IMR-90 (cell line): ENCODE results near the gene SFT2D2. TPM values are rescaled to one million over a fixed set of nuclear protein-coding genes. Genes with fewer than 3 reads are reported as not detected.

Experiments
- ATAC-seq: fragments of 200-7000 bp; cut with Tn5 transposase; 2 replicates; pipeline ENCODE4 v1.9.1; 2020; ENCODE audit warnings: low read depth, mild to moderate bottlenecking, moderate library complexity
- BruUV-seq: library from RNA; stranded (reverse); fragments of 400-500 nt; replicated peaks from 2 replicates; lab custom pipeline; 2021; lab: Mats Ljungman, UMichigan
- CTCF ChIA-PET: fragments of 300-600 bp; formaldehyde crosslinking; extraction: SDS; loops from one replicate; lab custom pipeline; 2021; ENCODE audit warnings: antibody characterized with exemption; lab: Yijun Ruan, JAX
- POLR2A ChIA-PET: fragments of 300-600 bp; sonication (Branson Sonifier 250); formaldehyde crosslinking; loops from one replicate; lab custom pipeline; 2022; ENCODE audit warnings: antibody characterized with exemption; ENCODE audit not compliant: unreplicated experiment; lab: Charles Lee
- DNase-seq: peaks from one replicate; pipeline ENCODE4 v3.0.0; 2013
- H2AFZ ChIP-seq: replicated peaks from 2 replicates; pipeline ENCODE3; 2013; ENCODE audit warnings: low read length, mild to moderate bottlenecking; ENCODE audit not compliant: poor library complexity
- H2AK5ac ChIP-seq: 2 replicates; pipeline ENCODE4 v1.6.1; 2013; ENCODE audit warnings: low read depth, low read length, inconsistent platforms
- H2AK9ac ChIP-seq: replicated peaks from 2 replicates; pipeline ENCODE3; 2013; ENCODE audit warnings: mild to moderate bottlenecking, low read depth, low read length, moderate library complexity; ENCODE audit not compliant: poor library complexity
- H2BK120ac ChIP-seq: 2 replicates; pipeline ENCODE4 v1.6.1; 2013; ENCODE audit warnings: low read depth, low read length, inconsistent platforms
- H2BK15ac ChIP-seq: 3 replicates; pipeline ENCODE4 v1.6.1; 2013; ENCODE audit warnings: low read depth, low read length, inconsistent platforms
- H2BK20ac ChIP-seq: 2 replicates; pipeline ENCODE4 v1.6.1; 2013; ENCODE audit warnings: low read depth, mild to moderate bottlenecking, inconsistent platforms, low read length, moderate library complexity
- H2BK5ac ChIP-seq: 2 replicates; pipeline ENCODE4 v1.6.1; 2013; ENCODE audit warnings: mild to moderate bottlenecking, low read depth, low read length, inconsistent platforms; ENCODE audit not compliant: poor library complexity, severe bottlenecking
- H3K14ac ChIP-seq: replicated peaks from 2 replicates; pipeline ENCODE4 v1.6.1; 2013; ENCODE audit warnings: low read depth, low read length, inconsistent platforms
- H3K18ac ChIP-seq: 2 replicates; pipeline ENCODE4 v1.6.1; 2013; ENCODE audit warnings: low read depth, low read length, control low read depth
- H3K23ac ChIP-seq: 2 replicates; pipeline ENCODE4 v1.6.1; 2013; ENCODE audit warnings: low read depth, low read length, inconsistent platforms
- H3K27ac ChIP-seq: 2 replicates; pipeline ENCODE4 v1.5.1; 2013; ENCODE audit warnings: mild to moderate bottlenecking, control low read depth, low read length; ENCODE audit not compliant: insufficient read depth
- H3K27me3 ChIP-seq: 2 replicates; pipeline ENCODE4 v1.6.1; 2013; ENCODE audit warnings: low read length; ENCODE audit not compliant: control insufficient read depth, insufficient read depth
- H3K36me3 ChIP-seq: 2 replicates; pipeline ENCODE4 v1.6.1; 2013; ENCODE audit warnings: low read length, mixed read lengths; ENCODE audit not compliant: control insufficient read depth, insufficient read depth
- H3K4ac ChIP-seq: 2 replicates; pipeline ENCODE4 v1.6.1; 2013; ENCODE audit warnings: low read depth, low read length, inconsistent platforms
- H3K4me1 ChIP-seq: 2 replicates; pipeline ENCODE4 v1.6.1; 2013; ENCODE audit warnings: low read length, mixed read lengths; ENCODE audit not compliant: control insufficient read depth, insufficient read depth
- H3K4me2 ChIP-seq: 2 replicates; pipeline ENCODE4 v1.6.1; 2013; ENCODE audit warnings: low read depth, mild to moderate bottlenecking, control low read depth, low read length, moderate library complexity
- H3K4me3 ChIP-seq: 2 replicates; pipeline ENCODE4 v1.5.1; 2013; ENCODE audit warnings: low read depth, mild to moderate bottlenecking, control low read depth, low read length, moderate library complexity; ENCODE audit not compliant: insufficient read depth
- H3K56ac ChIP-seq: 2 replicates; pipeline ENCODE4 v1.6.1; 2013; ENCODE audit warnings: low read length, inconsistent platforms; ENCODE audit not compliant: insufficient read depth; ENCODE audit errors: extremely low read depth
- H3K79me1 ChIP-seq, 2 experiments: 2 replicates each; pipeline ENCODE4 v1.6.1; 2013; ENCODE audit warnings: low read length in 2 of 2, inconsistent platforms in 1 of 2, low read depth in 1 of 2
- H3K9ac ChIP-seq: 2 replicates; pipeline ENCODE4 v1.6.1; 2013; ENCODE audit warnings: low read depth, low read length, control low read depth
- H3K9me1 ChIP-seq: 2 replicates; pipeline ENCODE4 v1.6.1; 2013; ENCODE audit warnings: low read length, inconsistent platforms; ENCODE audit not compliant: insufficient read depth
- H3K9me3 ChIP-seq: 2 replicates; pipeline ENCODE4 v1.6.1; 2013; ENCODE audit warnings: low read length; ENCODE audit not compliant: control insufficient read depth, insufficient read depth
- H4K20me1 ChIP-seq: 2 replicates; pipeline ENCODE4 v1.6.1; 2013; ENCODE audit warnings: low read length, inconsistent platforms; ENCODE audit not compliant: insufficient read depth
- H4K5ac ChIP-seq: 2 replicates; pipeline ENCODE4 v1.6.1; 2013; ENCODE audit warnings: mild to moderate bottlenecking, low read depth, low read length, control low read depth
- H4K8ac ChIP-seq, 2 experiments: 2 replicates each; pipeline ENCODE4 v1.6.1; 2013; ENCODE audit warnings: low read depth in 2 of 2, low read length in 2 of 2, control low read depth in 1 of 2, inconsistent platforms in 1 of 2
- H4K91ac ChIP-seq: 2 replicates; pipeline ENCODE4 v1.6.1; 2013; ENCODE audit warnings: low read depth, low read length, inconsistent platforms; ENCODE audit not compliant: insufficient read depth
- BHLHE40 ChIP-seq: fragments of 150-350 bp; IDR thresholded peaks from 2 replicates; pipeline ENCODE4 v1.6.1; 2016; ENCODE audit warnings: mild to moderate bottlenecking, low read depth, low read length
- CEBPB ChIP-seq: IDR thresholded peaks from 2 replicates; pipeline ENCODE4 v1.6.1; 2012; ENCODE audit warnings: low read depth, low read length, improper control_type of control experiment
- CHD1 ChIP-seq: IDR thresholded peaks from 2 replicates; pipeline ENCODE4 v1.6.1; 2012; ENCODE audit warnings: low read depth, low read length, improper control_type of control experiment
- CTCF ChIP-seq: conservative IDR thresholded peaks from 2 replicates; pipeline ENCODE4 v1.5.1; 2012; ENCODE audit warnings: mild to moderate bottlenecking, low read depth, low read length, improper control_type of control experiment
- ELK1 ChIP-seq: fragments of 150-350 bp; IDR thresholded peaks from 2 replicates; pipeline ENCODE4 v1.6.1; 2016; ENCODE audit warnings: low read depth, mild to moderate bottlenecking, low read length, moderate library complexity, borderline replicate concordance
- FOS ChIP-seq: fragments of 150-350 bp; IDR thresholded peaks from 2 replicates; pipeline ENCODE4 v1.6.1; 2016; ENCODE audit warnings: low read depth, low read length
- MAFK ChIP-seq: IDR thresholded peaks from 2 replicates; pipeline ENCODE4 v1.6.1; 2012; ENCODE audit warnings: low read depth, low read length, improper control_type of control experiment
- MAZ ChIP-seq: IDR thresholded peaks from 2 replicates; pipeline ENCODE4 v1.6.1; 2012; ENCODE audit warnings: low read depth, mild to moderate bottlenecking, low read length, improper control_type of control experiment, moderate library complexity, borderline replicate concordance
- MXI1 ChIP-seq: IDR thresholded peaks from 2 replicates; pipeline ENCODE4 v1.6.1; 2012; ENCODE audit warnings: low read depth, mild to moderate bottlenecking, low read length, moderate library complexity, borderline replicate concordance
- NFE2L2 ChIP-seq: fragments of 150-350 bp; IDR thresholded peaks from 2 replicates; pipeline ENCODE4 v1.6.1; 2016; ENCODE audit warnings: low read depth, mild to moderate bottlenecking, low read length
- POLR2A ChIP-seq: IDR thresholded peaks from 2 replicates; pipeline ENCODE4 v1.6.1; 2012; ENCODE audit warnings: mild to moderate bottlenecking, low read depth, low read length
- RAD21 ChIP-seq: IDR thresholded peaks from 2 replicates; pipeline ENCODE4 v1.6.1; 2012; ENCODE audit warnings: low read length, improper control_type of control experiment
- RCOR1 ChIP-seq: IDR thresholded peaks from 2 replicates; pipeline ENCODE4 v1.6.1; 2012; ENCODE audit warnings: mild to moderate bottlenecking, low read length, improper control_type of control experiment; ENCODE audit not compliant: insufficient replicate concordance
- RFX5 ChIP-seq: IDR thresholded peaks from 2 replicates; pipeline ENCODE4 v1.8.0; 2012; ENCODE audit warnings: low read depth, mild to moderate bottlenecking, low read length, moderate library complexity
- SMC3 ChIP-seq: fragments of 150-350 bp; IDR thresholded peaks from 2 replicates; pipeline ENCODE4 v1.6.1; 2016; ENCODE audit warnings: low read depth, mild to moderate bottlenecking, antibody characterized with exemption, low read length, moderate library complexity
- USF2 ChIP-seq: fragments of 150-350 bp; IDR thresholded peaks from 2 replicates; pipeline ENCODE4 v1.6.1; 2017; ENCODE audit warnings: mild to moderate bottlenecking, antibody characterized with exemption, low read length, low read depth
- WGBS, 2 experiments: methylation state at CpG; one replicate each; pipeline versions ENCODE4 v1.1.5 to v1.1.7; 2013; ENCODE audit warnings: missing lambda C conversion rate in 2 of 2; ENCODE audit not compliant: insufficient read length in 1 of 2; ENCODE audit errors: extremely low coverage in 2 of 2; 5-methylcytosine and 5-hydroxymethylcytosine counted together
- dilution Hi-C: fragments of 300-500 bp; cut with HindIII; formaldehyde crosslinking; loops from one replicate; pipeline ENCODE4 v1.14.3; 2018; ENCODE audit warnings: low sequenced_read_pairs; ENCODE audit not compliant: unreplicated experiment
- in situ Hi-C: fragments of 300-500 bp; cut with MboI; formaldehyde crosslinking; loops from 3 replicates; pipeline ENCODE4 v1.14.3; 2019; ENCODE audit warnings: low sequenced_read_pairs, inconsistent platforms, mixed read lengths
- intact Hi-C: fragments of 100-400 bp; cut with micrococcal nuclease; formaldehyde crosslinking; loops from 2 replicates; pipeline ENCODE4 v1.10.0; 2022
- polyA plus RNA-seq, 3 experiments: library from polyadenylated mRNA; depleted of rRNA; stranded (reverse); fragments of >200 nt; gene quantifications; 2 replicates each; pipeline ENCODE4 v1.2.3, GENCODE V29; 2012; ENCODE audit warnings: low replicate concordance in 1 of 3
- total RNA-seq: library from RNA; depleted of rRNA; stranded (reverse); fragments of >200 nt; gene quantifications from 2 replicates; pipeline ENCODE4 v1.2.3, GENCODE V29; 2012

SFT2D2 gene
- total and polyA plus RNA-seq, 2 of the 4 experiments (the other 2 are of a cell fraction): 11.1 to 37.6 TPM

GRCh38 chr1:168298446-168298845 lies 72.6 kb downstream of the SFT2D2 start:
- CTCF ChIA-PET: no interaction called here
- BruUV-seq: no TSS peak

More at GRCh38 chr1:168298446-168298845, 72.6 kb downstream of the SFT2D2 start:
- Histone ChIP-seq H3K27me3 (no peaks in the 10 kb centered on the region), H3K9ac (no peak overlapping the region), H4K91ac (no peak overlapping the region), H3K23ac (no peak overlapping the region), H2BK5ac (no peak overlapping the region), H4K20me1 (no peaks in the 10 kb centered on the region), H3K9me3 (no peaks in the 10 kb centered on the region), H3K4me3 (no peak overlapping the region), H3K79me1 (no peaks in the 10 kb centered on the region), H4K8ac (no peak overlapping the region), H4K5ac (no peak overlapping the region), H3K18ac (no peak overlapping the region), H3K9me1 (no peaks in the 10 kb centered on the region; the same call in 1 of the 2 replicates), H3K4me2 (no peak overlapping the region), H2AK9ac (no peak overlapping the region), H3K4me1 (peaks cover 6% of the 10 kb centered on the region), H2AK5ac (no peak overlapping the region), H3K4ac (no peak overlapping the region), H2BK120ac (no peak overlapping the region), H2BK15ac (no peak overlapping the region), H3K27ac (no peak overlapping the region), H3K14ac (no peak overlapping the region), H2AFZ (no peak overlapping the region), H2BK20ac (no peak overlapping the region), H3K56ac (no peak overlapping the region), H3K36me3 (no peaks in the 10 kb centered on the region)
- no peak for ATAC-seq
- intact Hi-C loops: no loop called here
- in situ Hi-C loops: no loop called here
- POLR2A ChIA-PET: no interaction called here
- no peak for TF ChIP-seq RFX5
- no peak for TF ChIP-seq MAFK
- TF ChIP-seq CEBPB: no peak
- no peak for TF ChIP-seq CTCF
- no peak for TF ChIP-seq RCOR1
- TF ChIP-seq FOS: no peak
- TF ChIP-seq POLR2A: no peak
- no peak for TF ChIP-seq NFE2L2
- no peak for TF ChIP-seq SMC3
- TF ChIP-seq MAZ: no peak
- no peak for TF ChIP-seq BHLHE40
- TF ChIP-seq ELK1: no peak
- TF ChIP-seq RAD21: no peak
- no peak for TF ChIP-seq USF2
- no peak for TF ChIP-seq CHD1
- TF ChIP-seq MXI1: no peak
- WGBS, 2 experiments: no CpG with 5 or more reads among the region's 3 CpGs
- dilution Hi-C loops: no loop called here
- no peak for DNase-seq
